ENCODE data around the gene ZNF3.

Gene ZNF3

GRCh38 chr7:100107890-100108289, 26.4 kb upstream of the ZNF3 start:
- DNase-seq: no peak

GRCh38 chr7:100107125-100107737, 25.7 kb upstream of the ZNF3 start:
- DNase-seq: no peak

- DNase-seq: no peak
Measured at GRCh38 chr7:100106633-100107032, 25.1 kb upstream of the ZNF3 start.

- no peak for DNase-seq
Measured at GRCh38 chr7:100105534-100105933, 24.0 kb upstream of the ZNF3 start.

GRCh38 chr7:100102950-100103840, 21.7 kb upstream of the ZNF3 start:
- no peak for DNase-seq

GRCh38 chr7:100101016-100101862, 19.7 kb upstream of the ZNF3 start, which contains the start of the genes AP4M1 and MCM7:
TSS of gene AP4M1 (plus strand) at chr7:100101643. CDS start at chr7:100101715, 72 bp downstream.
TSS of gene MCM7 (minus strand) at chr7:100101397. CDS start at chr7:100101294, 103 bp downstream.
- peak; percentile 88 for DNase-seq

- DNase-seq: peak; percentile 71
Measured at GRCh38 chr7:100100420-100101015, 19.0 kb upstream of the ZNF3 start.

GRCh38 chr7:100099452-100099851, 17.9 kb upstream of the ZNF3 start:
- DNase-seq: no peak

GRCh38 chr7:100098913-100099312, 17.4 kb upstream of the ZNF3 start:
- no peak for DNase-seq

GRCh38 chr7:100095704-100096103, 14.2 kb upstream of the ZNF3 start:
- no peak for DNase-seq

GRCh38 chr7:100095289-100095688, 13.8 kb upstream of the ZNF3 start:
- DNase-seq: no peak

- no peak for DNase-seq
Measured at GRCh38 chr7:100093925-100094486, 12.5 kb upstream of the ZNF3 start.

- DNase-seq: no peak
Measured at GRCh38 chr7:100093498-100093897, 12.0 kb upstream of the ZNF3 start.

GRCh38 chr7:100093054-100093453, 11.5 kb upstream of the ZNF3 start:
- no peak for DNase-seq

GRCh38 chr7:100091411-100092181, 10.1 kb upstream of the ZNF3 start:
- DNase-seq: no peak

- DNase-seq: no peak
Measured at GRCh38 chr7:100090527-100091410, 9.2 kb upstream of the ZNF3 start.

GRCh38 chr7:100089458-100090196, 8.1 kb upstream of the ZNF3 start:
- no peak for DNase-seq

- DNase-seq: no peak
Measured at GRCh38 chr7:100088621-100089457, 7.3 kb upstream of the ZNF3 start, which contains the start of gene COPS6. TSS of gene COPS6 (plus strand) at chr7:100088969. CDS start at chr7:100088991, 22 bp downstream.

Data from SHP77 treated with DMSO at 0.1 percent for 48 hours (cell line).